ENCODE measurements around the gene TBCD. TPM values are rescaled to one million over a fixed set of nuclear protein-coding genes. Genes with fewer than 3 reads are reported as not detected.
A peak's percentile ranks its signal among the peaks of the same experiment; 100 is the strongest.

TBCD gene
- total and polyA plus RNA-seq, 9 of the 15 experiments (the other 6 are each of a cell fraction or from before 2014, with no cell fraction given) = 8.9 to 98.5 (median 28.0) TPM

GRCh38 chr17:82805823-82806222, 54.0 kb downstream of the TBCD start:
- intact Hi-C loops (cut with micrococcal nuclease) = no loop called here
- no peak for ATAC-seq
- H3K36me3 ChIP-seq (ENCODE audit: control insufficient read depth, insufficient read depth, low read length) = peaks cover 47% of the 10 kb centered on the region; the same call in 1 of the 3 replicates

More at GRCh38 chr17:82805823-82806222, 54.0 kb downstream of the TBCD start:
- WGBS (ENCODE audit: insufficient coverage, low coverage, missing lambda C conversion rate) = 85% methylated on average over 19 of the region's 19 CpGs
- Histone ChIP-seq H3K27ac (ENCODE audit: extremely low read depth, low read depth, low read length) (no peak overlapping the region), H3K9me1 (ENCODE audit: control insufficient read depth, insufficient read depth, low read length) (no peaks in the 10 kb centered on the region), H3K27me3 (ENCODE audit: control insufficient read depth in 2 of 2, insufficient read depth in 2 of 2, low read length in 2 of 2) (no peaks in the 10 kb centered on the region), H3K4me1 (replicated peaks in 1 of 2; ENCODE audit: control insufficient read depth in 2 of 2, insufficient read depth in 2 of 2, low read length in 2 of 2) (peaks cover 0 to 24% of the 10 kb centered on the region in 2 experiments; a peak in 1 of 5 replicates), H3K79me2 (ENCODE audit: control insufficient read depth, insufficient read depth, low read length) (peaks cover 6% of the 10 kb centered on the region; the same call in 1 of the 3 replicates), H3K9me3 (replicated peaks; ENCODE audit: control insufficient read depth, insufficient read depth, low read depth, low read length) (no peaks in the 10 kb centered on the region), H3K4me2 (ENCODE audit: insufficient read depth, low read length) (no peak overlapping the region), H4K20me1 (replicated peaks; ENCODE audit: control insufficient read depth, insufficient read depth, low read length) (no peaks in the 10 kb centered on the region), H2AFZ (ENCODE audit: low read depth, low read length) (no peak overlapping the region), H3K9ac (ENCODE audit: insufficient read depth in 1 of 2, low read depth in 2 of 2, low read length in 2 of 2) (peak overlapping the region in 1 of 2 experiments; percentile 45; a peak in 1 of 4 replicates), H3K4me3 (no peak overlapping the region)
- no TSS peak for BruUV-seq (replicated peaks)
- DNase-seq (ENCODE audit: extremely low read depth in 1 of 4, low spot score in 3 of 4) (no peak), FAIRE-seq (no peak)
- in situ Hi-C loops (cut with MboI) = no loop called here
- POLR2A ChIA-PET = interaction anchor here (0.6 kb wide), 1 partner anchor 867 kb away, joined by 3 read pairs; no protein-coding TSS in a partner anchor
- CTCF ChIA-PET (ENCODE audit: low intra/inter-chr PET ratio) = no interaction called here
- TF ChIP-seq ZNF224 (CRISPR knock-in tag; IDR thresholded peaks at IDR 0.05) (no peak), ARID1B (IDR thresholded peaks at IDR 0.05) (no peak), E2F3 (CRISPR knock-in tag; IDR thresholded peaks at IDR 0.05) (no peak), U2AF1 (optimal IDR thresholded peaks at IDR 0.05; ENCODE audit: low read depth, low read length) (no peak), ZNF217 (CRISPR knock-in tag; IDR thresholded peaks at IDR 0.05) (no peak), FOSL1 (tag; conservative IDR thresholded peaks at IDR 0.05) (no peak), XRCC3 (IDR thresholded peaks at IDR 0.05) (no peak)
- TF ChIP-seq, protein P1, sequence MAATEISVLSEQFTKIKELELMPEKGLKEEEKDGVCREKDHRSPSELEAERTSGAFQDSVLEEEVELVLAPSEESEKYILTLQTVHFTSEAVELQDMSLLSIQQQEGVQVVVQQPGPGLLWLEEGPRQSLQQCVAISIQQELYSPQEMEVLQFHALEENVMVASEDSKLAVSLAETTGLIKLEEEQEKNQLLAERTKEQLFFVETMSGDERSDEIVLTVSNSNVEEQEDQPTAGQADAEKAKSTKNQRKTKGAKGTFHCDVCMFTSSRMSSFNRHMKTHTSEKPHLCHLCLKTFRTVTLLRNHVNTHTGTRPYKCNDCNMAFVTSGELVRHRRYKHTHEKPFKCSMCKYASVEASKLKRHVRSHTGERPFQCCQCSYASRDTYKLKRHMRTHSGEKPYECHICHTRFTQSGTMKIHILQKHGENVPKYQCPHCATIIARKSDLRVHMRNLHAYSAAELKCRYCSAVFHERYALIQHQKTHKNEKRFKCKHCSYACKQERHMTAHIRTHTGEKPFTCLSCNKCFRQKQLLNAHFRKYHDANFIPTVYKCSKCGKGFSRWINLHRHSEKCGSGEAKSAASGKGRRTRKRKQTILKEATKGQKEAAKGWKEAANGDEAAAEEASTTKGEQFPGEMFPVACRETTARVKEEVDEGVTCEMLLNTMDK (IDR thresholded peaks at IDR 0.05; ENCODE audit: borderline replicate concordance, insufficient read depth, low read depth, low read length, poor library complexity, severe bottlenecking) = no peak
